Fibroblast of gingiva (primary cell): ENCODE measurements around the gene PCNX1.

Experiments used
- DNase-seq: peaks from one replicate; pipeline ENCODE4 v3.0.0-alpha.2; 2011; ENCODE audit warnings: low read depth

Gene PCNX1

GRCh38 chr14:71163050-71163841 is 256.0 kb downstream of the PCNX1 start:
- DNase-seq: no peak

GRCh38 chr14:71163842-71164629 is 256.8 kb downstream of the PCNX1 start:
- DNase-seq: no peak
